ENCODE results near the gene AP1B1. TPM values are rescaled to one million over a fixed set of nuclear protein-coding genes. Genes with fewer than 3 reads are reported as not detected.

AP1B1 gene
- total RNA-seq, 2 donors from 2014 or later: 104 to 143 TPM

DNA sequence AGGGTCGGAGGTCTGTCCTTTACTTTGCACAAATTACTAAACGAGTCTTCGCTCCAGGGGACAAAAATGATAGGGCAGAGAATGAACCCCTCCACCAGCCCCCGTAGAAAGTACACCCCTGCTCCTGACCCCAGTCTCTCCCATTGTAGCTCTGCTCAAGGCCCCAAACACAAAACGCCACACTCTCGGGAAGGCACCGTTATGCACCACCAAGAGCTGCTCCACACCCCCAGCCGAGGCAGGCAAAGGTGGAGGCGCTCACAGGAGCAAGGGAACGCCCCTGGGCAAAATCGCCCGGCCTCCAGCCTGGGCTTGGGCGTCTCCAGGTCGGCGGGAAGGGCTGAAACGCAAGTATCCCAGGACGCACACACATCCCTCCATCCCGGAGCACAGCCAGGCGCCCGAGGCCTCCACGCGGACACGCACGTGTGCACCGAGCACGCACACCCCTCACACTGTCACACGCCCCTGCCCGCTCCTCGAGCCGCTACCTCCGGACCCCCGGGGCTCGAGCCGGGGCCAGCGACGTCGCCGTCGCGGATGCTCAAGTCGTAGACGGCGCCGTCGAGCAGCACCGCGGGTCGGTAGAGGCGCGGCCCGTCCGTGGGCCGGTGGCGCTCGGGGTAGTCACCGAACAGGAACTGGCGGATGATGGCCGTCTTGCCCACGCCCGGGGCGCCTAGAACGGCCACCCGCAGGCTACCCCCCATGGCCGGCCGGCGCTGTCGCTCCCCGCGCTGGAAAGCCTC lies 73.7 kb downstream of the AP1B1 start:
- intact Hi-C loops (cut with DNase I): no loop called here
- TF ChIP-seq POLR2AphosphoS5 (IDR thresholded peaks at IDR 0.05) (no peak), POLR2A (IDR thresholded peaks at IDR 0.05) (no peak)
- TF ChIP-seq, protein P1, sequence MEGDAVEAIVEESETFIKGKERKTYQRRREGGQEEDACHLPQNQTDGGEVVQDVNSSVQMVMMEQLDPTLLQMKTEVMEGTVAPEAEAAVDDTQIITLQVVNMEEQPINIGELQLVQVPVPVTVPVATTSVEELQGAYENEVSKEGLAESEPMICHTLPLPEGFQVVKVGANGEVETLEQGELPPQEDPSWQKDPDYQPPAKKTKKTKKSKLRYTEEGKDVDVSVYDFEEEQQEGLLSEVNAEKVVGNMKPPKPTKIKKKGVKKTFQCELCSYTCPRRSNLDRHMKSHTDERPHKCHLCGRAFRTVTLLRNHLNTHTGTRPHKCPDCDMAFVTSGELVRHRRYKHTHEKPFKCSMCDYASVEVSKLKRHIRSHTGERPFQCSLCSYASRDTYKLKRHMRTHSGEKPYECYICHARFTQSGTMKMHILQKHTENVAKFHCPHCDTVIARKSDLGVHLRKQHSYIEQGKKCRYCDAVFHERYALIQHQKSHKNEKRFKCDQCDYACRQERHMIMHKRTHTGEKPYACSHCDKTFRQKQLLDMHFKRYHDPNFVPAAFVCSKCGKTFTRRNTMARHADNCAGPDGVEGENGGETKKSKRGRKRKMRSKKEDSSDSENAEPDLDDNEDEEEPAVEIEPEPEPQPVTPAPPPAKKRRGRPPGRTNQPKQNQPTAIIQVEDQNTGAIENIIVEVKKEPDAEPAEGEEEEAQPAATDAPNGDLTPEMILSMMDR (IDR thresholded peaks at IDR 0.05): no peak
- Histone ChIP-seq H3K27ac (no peak overlapping the region), H3K9me3 (no peaks in the 10 kb centered on the region), H3K4me3 (peak overlapping the region; percentile 18 to 35), H3K4me1 (replicated peaks) (peaks cover 23% of the 10 kb centered on the region), H3K36me3 (no peaks in the 10 kb centered on the region), H3K27me3 (replicated peaks; ENCODE audit: insufficient read depth) (no peaks in the 10 kb centered on the region)
- DNase-seq (ENCODE audit: low spot score): no peak
- WGBS: 4% methylated on average over 42 of the region's 69 CpGs

DNA sequence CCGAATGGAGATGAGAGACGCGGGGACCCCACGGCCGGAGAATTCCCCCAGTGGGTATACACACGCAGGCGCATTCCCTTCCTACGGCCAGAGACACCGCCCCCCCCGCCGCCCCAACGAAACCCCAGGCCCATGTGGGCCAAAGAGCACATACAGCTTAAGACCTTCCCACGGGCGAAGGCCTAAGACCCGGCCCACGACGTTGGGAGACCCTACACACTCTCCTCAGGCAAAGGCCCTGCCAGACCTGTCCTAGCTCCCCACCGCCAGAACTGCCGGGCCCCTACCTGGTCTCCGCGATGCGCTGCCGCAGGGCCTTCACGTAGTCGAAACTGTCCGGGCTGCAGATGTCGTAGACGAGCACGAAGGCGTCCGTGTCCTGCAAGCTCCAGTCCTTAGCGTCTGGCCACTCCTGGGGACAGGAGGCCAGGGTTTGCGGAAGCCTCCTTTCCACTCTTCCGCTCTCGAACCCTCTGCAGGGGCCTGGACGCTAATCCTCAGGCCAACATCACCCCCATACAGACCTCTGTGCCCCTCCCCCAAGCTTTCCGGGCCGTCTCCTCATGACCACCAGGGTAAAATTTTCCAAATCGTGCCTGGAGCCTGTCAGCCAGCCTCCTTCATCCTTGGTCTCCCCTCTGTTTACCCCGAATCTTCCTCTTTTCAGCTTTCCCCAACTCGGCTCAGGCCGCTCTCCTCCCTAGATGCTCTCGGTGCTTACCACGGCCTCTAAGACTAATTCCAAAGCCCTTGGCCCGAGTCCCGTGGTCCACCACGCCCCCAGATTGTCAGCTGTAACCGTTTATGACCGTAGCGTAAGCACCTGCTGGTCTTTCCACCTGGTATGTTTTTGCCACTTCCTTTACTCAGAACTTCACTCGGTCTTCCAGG lies 74.5 kb downstream of the AP1B1 start:
- H3K27ac ChIP-seq: no peak overlapping the region
- DNase-seq (ENCODE audit: low spot score): no peak
- no peaks in the 10 kb centered on the region for H3K27me3 ChIP-seq (replicated peaks; ENCODE audit: insufficient read depth)
- intact Hi-C loops (cut with DNase I): no loop called here
- H3K4me3 ChIP-seq: no peak overlapping the region
- H3K9me3 ChIP-seq: no peaks in the 10 kb centered on the region
- no peak for TF ChIP-seq POLR2AphosphoS5 (IDR thresholded peaks at IDR 0.05)
- TF ChIP-seq, protein P1 (IDR thresholded peaks at IDR 0.05): no peak
- TF ChIP-seq POLR2A (IDR thresholded peaks at IDR 0.05): no peak
- H3K4me1 ChIP-seq (replicated peaks): peaks cover 25% of the 10 kb centered on the region
- H3K36me3 ChIP-seq: no peaks in the 10 kb centered on the region
- 19% methylated on average over 51 of the region's 51 CpGs for WGBS

DNA sequence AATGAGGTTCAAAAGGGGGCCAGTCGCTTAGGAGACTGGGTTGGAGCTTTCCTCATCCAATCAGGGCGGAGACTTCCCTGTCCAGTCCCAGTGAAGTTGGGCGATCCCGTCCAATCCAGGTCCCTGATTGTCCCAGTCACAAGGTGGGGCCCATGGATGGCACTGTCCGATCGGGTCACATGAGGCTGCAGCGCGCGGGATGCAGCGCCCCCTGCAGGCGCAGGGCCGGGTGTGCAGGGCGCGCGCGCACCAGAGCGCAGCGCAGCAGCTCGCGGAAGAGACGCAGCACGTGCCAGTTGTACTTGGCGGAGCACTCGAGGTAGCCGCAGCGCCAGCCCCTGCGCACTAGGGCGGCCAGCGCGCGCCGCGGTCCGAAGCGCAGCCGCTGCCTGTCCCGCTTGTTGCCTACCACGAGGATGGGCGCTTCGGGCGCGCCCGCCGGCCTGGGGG lies 75.2 kb downstream of the AP1B1 start:
- H3K9me3 ChIP-seq: no peaks in the 10 kb centered on the region
- TF ChIP-seq POLR2AphosphoS5 (IDR thresholded peaks at IDR 0.05): peak; percentile 7
- TF ChIP-seq POLR2A (IDR thresholded peaks at IDR 0.05): no peak
- TF ChIP-seq, protein P1 (IDR thresholded peaks at IDR 0.05): peak in 3 of 4 experiments; percentile 45 to 60 (median 57)
- H3K27me3 ChIP-seq (replicated peaks; ENCODE audit: insufficient read depth): no peaks in the 10 kb centered on the region
- H3K36me3 ChIP-seq: no peaks in the 10 kb centered on the region
- peaks cover 29% of the 10 kb centered on the region for H3K4me1 ChIP-seq (replicated peaks)
- intact Hi-C loops (cut with DNase I): no loop called here
- H3K4me3 ChIP-seq: no peak overlapping the region
- DNase-seq (ENCODE audit: low spot score): no peak
- 24% methylated on average over 25 of the region's 44 CpGs for WGBS
- H3K27ac ChIP-seq: no peak overlapping the region

DNA sequence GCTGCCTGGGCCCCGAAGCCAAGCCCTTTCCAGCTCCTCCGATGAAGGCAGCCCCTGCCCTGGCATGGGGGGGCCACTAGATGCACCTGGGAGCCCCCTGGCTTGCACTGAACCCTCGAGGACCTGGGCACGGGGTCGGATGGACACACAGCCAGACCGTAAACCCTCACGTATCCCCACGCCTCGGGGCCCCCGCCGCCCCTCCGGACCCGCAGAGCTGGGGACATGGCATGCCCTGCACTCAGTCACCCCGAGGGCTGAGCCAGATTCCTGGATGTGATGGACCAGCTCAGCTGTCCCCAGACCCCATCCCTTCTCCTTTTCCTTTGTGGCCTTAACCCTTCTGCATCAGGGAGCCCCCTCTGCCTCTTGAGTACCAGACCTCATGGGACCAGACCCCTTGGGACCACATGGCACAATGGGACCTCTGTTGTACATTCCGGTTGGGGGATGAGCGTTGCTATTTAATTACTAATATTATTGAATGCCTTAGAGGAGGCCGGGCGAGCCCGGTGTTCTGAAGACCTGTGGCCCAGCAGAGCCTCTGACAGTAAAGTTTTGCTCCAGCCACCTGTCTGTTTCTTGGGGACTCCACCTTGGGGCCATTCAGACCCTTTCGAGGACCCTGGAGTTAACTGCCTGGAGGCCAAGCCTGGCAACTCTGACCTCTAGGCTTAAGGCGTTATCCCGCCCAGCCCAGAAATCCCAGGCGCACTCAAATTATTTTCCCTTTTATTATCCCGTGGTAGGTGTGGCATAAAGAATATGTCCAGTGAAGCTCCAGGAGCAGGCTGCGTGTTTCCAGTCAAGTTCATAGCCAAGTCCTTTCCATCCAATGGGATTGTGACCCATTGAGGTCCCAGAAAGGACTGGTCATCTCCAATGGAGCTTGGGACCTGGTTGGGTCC lies 75.9 kb downstream of the AP1B1 start:
- no peaks in the 10 kb centered on the region for H3K27me3 ChIP-seq (replicated peaks; ENCODE audit: insufficient read depth)
- 90% methylated on average over 25 of the region's 25 CpGs for WGBS
- H3K4me1 ChIP-seq (replicated peaks): peaks cover 36% of the 10 kb centered on the region
- no peak overlapping the region for H3K4me3 ChIP-seq
- DNase-seq (ENCODE audit: low spot score): no peak
- intact Hi-C loops (cut with DNase I): no loop called here
- H3K36me3 ChIP-seq: no peaks in the 10 kb centered on the region
- H3K27ac ChIP-seq: no peak overlapping the region
- H3K9me3 ChIP-seq: no peaks in the 10 kb centered on the region
- no peak for TF ChIP-seq POLR2AphosphoS5 (IDR thresholded peaks at IDR 0.05)
- TF ChIP-seq, protein P1 (IDR thresholded peaks at IDR 0.05): no peak
- no peak for TF ChIP-seq POLR2A (IDR thresholded peaks at IDR 0.05)
